Activated naive CD8-positive, alpha-beta T cell (primary cell): ENCODE measurements around the gene SARNP.

Source experiments
- H3K27ac Mint-ChIP-seq: one replicate; pipeline ENCODE4 v1.8.0; 2021; ENCODE audit warnings: mixed read lengths
- H3K27me3 Mint-ChIP-seq: one replicate; pipeline ENCODE4 v1.8.0; 2021; ENCODE audit warnings: mixed read lengths
- H3K36me3 Mint-ChIP-seq: one replicate; pipeline ENCODE4 v1.8.0; 2021; ENCODE audit warnings: mixed read lengths
- H3K4me1 Mint-ChIP-seq: one replicate; pipeline ENCODE4 v1.8.0; 2021; ENCODE audit warnings: low read depth, mixed read lengths
- H3K4me3 Mint-ChIP-seq: one replicate; pipeline ENCODE4 v1.8.0; 2021; ENCODE audit warnings: mild to moderate bottlenecking, mixed read lengths
- H3K9me3 Mint-ChIP-seq: one replicate; pipeline ENCODE4 v1.8.0; 2021; ENCODE audit warnings: low read depth, mixed read lengths

Gene SARNP

DNA sequence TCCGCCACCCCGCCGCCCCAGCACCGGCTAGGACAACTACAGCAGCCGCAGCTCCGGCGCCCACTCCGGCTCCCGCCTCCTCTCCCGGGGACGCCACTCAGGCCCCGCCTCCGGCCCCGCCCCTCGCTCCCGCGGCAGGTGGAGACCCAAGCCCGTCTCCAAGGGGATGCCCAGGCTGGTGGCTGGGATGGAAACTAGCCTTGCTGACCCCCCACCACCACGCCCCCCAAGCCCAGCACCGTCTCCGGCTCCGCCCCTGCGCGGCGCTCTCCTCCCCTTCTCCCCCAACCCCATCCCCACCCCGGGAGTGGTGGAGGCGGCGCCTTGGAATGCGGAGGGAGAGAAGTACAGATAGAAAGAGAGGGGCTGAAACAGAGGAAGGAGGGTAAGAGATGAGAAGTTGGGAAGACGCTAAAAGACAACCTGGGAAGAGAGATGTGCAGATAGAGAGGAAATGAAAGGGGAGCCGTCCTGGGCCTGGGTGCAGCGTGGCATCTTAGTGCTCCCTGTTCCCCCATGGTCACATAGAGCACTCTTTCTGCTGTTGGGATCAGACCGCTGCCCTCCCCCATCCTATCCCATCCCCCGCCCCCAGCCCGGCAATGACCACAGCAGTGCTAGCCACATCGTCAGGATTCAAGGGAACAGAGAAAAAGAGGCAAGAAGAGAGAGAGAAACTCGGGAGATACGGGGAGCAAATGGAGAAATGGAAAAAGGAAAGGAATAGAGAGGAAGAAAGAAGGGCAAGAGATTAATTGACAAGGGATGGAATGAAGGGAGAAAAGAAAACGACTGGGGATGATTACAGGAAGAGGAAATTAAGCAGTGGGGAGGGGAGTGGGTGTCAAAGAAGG lies 109.5 kb downstream of the SARNP start, which contains the start of gene ITGA7:
TSS of gene ITGA7 (minus strand) at position 64 of the 854 bp plus-strand sequence. CDS start 222 bp downstream, outside the sequence.
- no peaks in the 10 kb centered on the region for H3K36me3 Mint-ChIP-seq
- H3K27ac Mint-ChIP-seq = no peak within 1 kb of the TSS
- H3K9me3 Mint-ChIP-seq = no peaks in the 10 kb centered on the region
- peaks cover 9% of the 10 kb centered on the region for H3K27me3 Mint-ChIP-seq
- H3K4me3 Mint-ChIP-seq = peak within 1 kb of the TSS; percentile 78
- peaks cover 19% of the 10 kb centered on the region for H3K4me1 Mint-ChIP-seq
